Stimulated activated naive CD4-positive, alpha-beta T cell treated with Interleukin-2 at 50 U/mL for 16 hours (primary cell): ENCODE data around the gene ARHGAP22.

Experiments used
- DNase-seq: peaks from one replicate; lab custom pipeline; 2025; lab: John Stamatoyannopoulos, UW

The ARHGAP22 gene

DNA sequence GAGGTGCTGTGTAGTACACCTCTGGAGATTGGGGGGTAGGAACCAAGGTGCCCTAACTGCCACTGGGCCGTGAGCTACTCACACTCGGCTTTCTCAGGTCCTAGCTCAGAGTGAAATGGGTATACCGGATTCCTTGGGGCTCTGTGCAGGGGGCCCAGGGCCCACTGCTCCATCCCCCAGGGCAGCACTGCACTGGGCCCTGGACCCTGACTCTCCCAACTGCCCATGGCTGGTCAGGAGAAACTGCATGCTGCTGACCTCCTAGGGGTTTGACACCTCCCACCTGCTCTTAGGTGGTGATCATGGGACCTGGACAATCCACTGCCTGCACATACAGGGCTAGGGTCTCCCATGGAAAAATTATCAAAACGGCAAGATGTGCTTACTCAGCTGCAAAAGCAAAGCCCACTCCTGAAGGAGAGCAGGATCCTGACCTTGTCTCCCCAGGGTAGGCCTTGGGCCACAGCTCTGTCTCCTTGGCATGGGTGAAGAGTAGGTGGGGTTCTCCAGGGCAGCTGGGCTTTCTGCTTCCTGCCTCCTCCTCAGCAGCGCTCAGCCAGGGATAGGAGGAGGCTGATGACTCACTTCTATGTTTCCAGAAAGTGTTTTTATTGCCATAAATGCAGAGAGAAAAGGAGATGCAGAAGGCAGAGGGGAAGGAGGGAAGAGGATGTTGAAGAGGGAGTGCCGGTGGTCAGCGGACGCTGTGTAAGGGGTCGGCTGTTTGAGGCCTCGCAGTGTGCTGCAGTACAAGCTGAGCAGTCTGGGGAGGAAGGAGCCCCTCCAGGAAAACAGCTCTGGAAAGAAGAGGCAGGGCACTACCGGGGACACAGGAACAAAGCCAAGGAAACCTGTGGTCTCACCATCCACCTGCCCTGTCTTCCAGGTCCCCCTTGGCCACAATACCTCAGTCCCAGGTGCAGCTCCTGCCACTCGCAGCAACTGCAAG is 107.8 kb downstream of the ARHGAP22 start:
- no peak for DNase-seq

DNA sequence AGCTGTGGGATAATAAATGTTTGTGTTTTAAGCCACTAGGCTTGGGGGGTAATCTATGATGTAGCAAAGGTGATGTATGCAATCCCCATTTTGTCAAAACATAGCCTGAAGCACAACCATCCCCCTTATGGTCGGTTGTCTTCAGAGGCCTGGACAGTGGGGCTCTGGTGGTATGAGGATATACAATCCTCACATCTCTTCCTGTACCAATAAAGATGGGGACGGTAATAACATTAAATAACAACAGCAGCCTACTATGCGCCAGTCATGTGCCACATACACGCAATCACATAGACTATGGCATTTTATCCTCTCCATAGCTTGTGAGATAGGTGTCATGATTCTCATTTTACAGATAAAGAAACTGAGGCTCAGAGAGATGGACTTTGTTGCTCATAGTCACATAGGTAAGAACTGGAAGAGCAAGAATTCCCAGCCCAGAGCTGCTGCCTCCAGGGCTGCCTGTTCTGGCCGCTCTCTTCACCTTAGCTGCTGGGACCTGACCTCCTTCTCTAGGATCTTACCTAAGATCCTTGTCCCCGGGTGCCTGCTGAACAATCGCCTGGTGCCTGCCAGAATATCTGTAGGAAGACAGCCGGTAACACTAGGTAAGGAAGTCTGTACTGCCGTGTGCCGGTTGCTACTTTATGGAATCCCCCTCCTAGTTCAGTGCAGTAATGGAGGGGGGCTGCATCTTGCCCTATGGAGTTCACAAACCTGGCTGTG is 108.6 kb downstream of the ARHGAP22 start:
- no peak for DNase-seq

DNA sequence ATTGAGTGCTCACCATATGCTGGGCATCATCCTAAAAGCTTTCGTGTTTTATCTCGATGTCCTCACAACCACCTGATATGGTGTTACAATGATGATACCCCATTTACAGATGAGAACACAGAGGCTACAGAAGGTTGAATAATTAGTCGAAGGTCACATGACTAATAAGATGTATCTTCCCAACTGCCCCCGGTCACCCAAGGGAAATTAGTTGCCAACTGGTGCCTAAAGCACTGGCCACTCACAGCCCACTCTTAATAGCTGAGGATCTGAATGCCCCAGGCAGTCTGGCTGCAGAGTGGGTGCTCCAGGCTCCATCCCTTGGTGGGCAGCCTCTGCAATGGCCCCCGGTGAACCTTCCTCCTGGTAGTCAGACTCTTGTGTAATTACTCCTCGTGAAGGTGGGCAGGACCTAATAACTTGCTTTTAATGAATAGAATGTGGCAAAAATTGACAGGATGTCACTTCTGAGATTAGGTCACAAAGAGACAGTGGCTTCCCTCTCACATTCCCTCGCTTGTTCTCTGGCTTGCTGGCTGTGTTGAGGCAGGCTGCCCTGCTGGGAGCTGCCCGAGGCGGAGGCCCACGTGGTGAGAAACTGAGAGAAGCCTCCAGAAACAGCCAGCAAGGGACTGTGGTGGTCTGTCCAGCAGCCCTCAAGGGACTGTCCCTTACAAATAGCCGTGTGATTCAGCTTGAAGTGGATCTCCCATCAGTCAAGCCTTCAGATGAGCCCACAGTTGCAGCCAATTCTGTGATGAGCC is 109.4 kb downstream of the ARHGAP22 start:
- DNase-seq: no peak

GRCh38 chr10:48494611-48495010 is 110.3 kb downstream of the ARHGAP22 start:
- no peak for DNase-seq

DNA sequence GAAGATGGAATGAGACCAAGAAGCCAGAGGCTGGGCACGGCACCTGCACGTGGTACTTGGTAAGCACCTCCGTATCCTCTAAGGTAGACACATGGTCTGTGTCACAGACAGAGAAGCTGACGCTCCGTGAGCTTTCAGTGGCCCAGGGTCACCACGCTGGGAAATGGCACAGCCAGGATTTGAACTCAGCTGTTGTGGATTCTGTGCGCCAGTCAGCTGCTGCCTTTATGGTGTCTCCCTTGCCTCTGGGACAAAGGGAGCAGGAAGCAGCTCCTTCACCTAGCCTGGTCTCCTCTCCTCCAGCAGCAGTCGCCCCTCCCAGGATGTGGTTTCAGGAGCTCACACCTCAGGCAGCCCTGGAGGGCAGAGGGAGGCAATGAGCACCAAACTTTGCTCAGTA is 110.8 kb downstream of the ARHGAP22 start:
- no peak for DNase-seq

- no peak for DNase-seq
Measured at GRCh38 chr10:48493083-48493871, 111.6 kb downstream of the ARHGAP22 start.

DNA sequence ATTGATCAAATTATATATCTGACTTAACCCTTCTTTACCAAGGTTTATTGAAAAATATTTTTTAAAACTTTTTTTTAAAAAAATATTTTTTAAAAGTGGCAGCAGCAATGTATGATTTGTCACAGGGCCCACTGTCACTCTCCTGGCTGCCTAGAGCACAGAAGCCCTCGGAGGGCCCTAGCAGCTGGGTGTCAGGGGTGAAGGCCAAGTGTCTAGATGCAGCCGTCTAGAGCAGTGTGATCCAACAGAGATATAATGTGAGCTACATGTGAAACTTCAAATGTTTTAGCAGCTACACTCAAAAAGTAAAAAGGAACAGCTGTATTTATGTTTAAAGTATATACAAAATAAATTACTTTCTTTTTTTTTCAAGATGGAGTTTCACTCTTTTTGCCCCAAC is 112.7 kb downstream of the ARHGAP22 start:
- DNase-seq: no peak

DNA sequence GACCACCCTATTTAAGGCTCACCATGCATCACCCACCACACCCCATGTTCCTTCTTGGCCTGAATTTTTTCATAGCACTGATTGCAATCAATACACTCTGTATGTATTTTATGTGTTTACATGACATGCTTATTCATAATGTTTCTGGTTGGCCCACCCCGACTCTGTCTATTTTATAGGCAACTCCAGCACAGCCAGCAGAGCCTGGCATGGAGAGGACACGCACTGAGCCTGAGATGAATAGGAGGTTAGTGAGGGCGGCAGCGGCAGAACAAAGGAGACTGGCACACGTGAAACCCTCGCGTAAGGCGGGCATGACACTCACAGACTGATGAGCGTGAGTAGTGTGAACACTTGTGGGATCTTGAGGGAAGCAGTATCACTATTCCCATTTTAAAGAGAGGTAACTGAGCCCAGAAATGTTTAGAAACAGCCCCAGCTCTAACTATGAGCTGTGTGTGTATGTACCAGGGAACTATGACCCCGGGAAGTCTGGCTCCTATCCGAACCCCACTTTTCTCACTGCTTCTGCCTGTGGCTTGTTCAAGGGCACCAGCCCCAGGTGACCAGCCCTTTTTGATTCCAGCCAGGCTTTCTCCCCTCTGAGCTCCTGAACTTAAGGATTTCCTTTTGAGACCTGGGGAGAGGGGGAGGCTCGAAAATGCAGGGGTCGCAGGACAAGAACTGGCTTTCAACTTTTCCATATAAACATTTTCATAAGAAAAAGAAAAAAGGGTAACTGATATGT is 113.3 kb downstream of the ARHGAP22 start:
- no peak for DNase-seq

GRCh38 chr10:48490946-48491345 is 113.9 kb downstream of the ARHGAP22 start:
- DNase-seq: no peak

GRCh38 chr10:48490571-48490940 is 114.3 kb downstream of the ARHGAP22 start:
- DNase-seq: no peak

- DNase-seq: no peak
Measured at GRCh38 chr10:48489099-48489498, 115.8 kb downstream of the ARHGAP22 start.

DNA sequence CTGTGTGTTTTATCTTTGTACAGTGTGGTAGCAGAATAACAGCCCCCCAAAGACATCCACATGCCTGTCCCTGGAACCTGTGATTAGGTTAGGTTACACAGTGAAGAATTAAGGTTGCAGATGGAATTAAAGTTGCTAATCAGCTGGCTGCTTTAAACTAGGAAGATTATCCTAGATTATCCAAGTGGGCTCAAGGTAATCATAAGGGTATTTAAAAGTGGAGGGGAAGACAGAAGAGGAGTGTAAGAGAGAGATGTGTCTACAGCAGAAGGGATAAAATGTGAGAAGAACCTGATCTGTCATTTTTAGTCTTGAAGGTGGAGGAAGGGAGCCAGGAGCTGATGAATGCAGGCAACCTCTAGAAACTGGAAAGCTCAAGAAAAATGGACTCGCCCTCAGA is 117.6 kb downstream of the ARHGAP22 start:
- DNase-seq: no peak

- no peak for DNase-seq
Measured at GRCh38 chr10:48485711-48486110, 119.2 kb downstream of the ARHGAP22 start.

GRCh38 chr10:48484911-48485310 is 120.0 kb downstream of the ARHGAP22 start:
- DNase-seq: no peak

GRCh38 chr10:48482207-48482606 is 122.7 kb downstream of the ARHGAP22 start:
- no peak for DNase-seq

DNA sequence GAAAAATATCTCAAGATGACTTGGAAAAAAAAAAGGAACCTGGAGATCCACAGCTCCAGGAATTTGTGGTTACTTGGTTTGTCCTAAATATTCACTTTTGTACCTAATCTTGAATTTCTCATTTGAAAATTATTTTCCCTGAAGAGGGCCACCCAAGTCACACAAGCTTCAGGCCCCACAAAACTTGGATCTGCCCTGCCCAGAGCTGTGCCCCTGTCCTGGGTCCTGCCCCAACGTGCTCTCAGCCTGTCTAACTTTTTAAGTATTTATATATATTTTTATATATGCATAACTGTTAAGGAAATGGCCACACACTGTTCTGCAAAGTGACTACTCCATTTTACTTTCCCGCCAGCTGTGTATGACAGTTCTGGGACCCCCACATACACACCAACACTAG is 123.5 kb downstream of the ARHGAP22 start:
- no peak for DNase-seq

DNA sequence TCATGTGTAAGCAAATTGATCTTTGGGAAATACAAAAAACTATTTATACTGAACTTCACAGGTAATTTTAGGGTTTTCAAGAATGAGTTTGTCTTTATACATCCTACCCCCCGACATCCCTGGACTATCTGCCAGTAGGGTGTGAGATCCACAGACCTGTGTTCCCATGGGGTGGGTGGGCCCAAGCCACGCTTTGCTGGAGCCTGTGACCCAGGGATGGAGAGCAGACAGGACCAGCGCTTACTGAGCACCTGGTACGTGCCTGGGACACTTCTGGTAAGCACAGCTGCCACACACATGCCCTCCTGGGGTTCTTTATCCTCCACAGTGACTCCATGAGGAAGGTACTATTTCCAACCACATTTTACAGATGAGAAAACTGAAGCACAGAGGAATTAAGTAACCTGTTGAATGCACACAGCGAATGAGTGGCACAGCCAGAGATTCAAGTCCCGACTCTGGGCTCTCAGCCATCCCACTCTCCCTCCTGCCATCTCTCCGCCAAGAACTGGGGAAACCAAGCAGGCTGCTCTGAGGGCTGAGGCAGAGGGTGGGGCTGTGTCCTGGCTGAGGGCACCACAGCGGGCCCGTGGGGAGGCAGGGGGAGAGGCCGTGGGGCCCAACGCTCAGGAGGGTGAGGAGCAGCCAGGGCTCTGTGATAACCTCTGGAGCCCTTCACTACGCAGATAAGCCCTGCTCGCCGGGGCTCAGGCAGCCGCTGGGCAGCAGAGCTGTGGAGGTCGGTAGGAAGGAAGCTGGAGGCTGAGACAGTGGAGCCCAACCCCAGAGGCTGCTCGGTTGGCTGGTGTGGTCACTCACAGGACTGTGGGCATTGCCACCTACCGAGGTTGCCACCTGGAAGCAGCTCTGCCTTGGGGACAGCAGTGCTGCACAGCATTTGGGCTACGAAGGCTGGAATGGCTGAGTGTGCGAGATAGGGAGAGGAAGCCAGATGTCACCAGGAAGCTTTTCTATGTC is 124.2 kb downstream of the ARHGAP22 start:
- DNase-seq: no peak

DNA sequence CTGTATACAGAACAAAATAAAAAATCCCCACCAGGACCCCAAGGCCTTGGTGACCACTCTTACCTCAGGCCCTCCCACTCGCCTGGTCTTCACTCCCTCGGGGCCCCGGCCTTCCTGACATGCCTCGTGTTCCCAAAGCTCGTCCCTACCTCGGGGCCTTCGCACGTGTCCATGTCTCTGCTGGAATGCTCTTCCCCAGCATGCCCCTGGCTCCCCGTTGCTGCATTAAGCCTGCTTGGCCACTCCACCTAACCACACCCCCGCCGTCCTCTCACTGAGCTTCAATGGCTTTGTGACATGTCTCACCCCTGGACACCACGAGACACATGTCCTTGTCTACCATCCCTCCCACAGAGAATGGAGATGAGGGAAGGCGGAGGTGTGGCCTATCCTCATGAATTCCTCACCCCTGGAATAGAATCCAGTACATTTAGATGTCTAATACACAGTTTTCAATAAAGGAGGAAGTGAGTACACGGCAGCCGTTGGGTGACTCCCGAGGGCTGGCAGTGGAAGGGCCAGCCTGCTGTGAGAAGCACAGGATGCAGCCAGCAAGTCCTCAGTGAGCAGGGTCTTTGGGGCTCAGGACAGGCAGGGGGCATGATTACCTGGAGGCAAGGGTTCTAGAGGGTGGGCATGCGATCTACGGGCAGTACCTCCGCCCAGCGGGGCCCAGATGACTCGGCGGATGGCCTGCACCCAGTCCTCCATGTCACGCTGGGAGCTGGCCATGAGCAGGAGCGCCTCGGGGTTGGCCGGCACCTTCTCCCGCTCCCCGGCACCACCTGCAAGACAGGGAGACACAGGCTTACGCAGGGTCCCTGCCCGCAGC is 125.7 kb downstream of the ARHGAP22 start:
- DNase-seq: no peak

- DNase-seq: no peak
Measured at GRCh38 chr10:48478469-48478868, 126.4 kb downstream of the ARHGAP22 start.
